CD4-positive, alpha-beta memory T cell (primary cell): Measurements from ENCODE around the gene CCL2. TPM values are rescaled to one million over a fixed set of nuclear protein-coding genes. Genes with fewer than 3 reads are reported as not detected.

ENCODE experiments used
- CTCF ChIA-PET: fragments of 350-600 bp; sonication (Branson Sonifier 250); formaldehyde crosslinking; loops from one replicate; lab custom pipeline; 2021; ENCODE audit warnings: inconsistent platforms; ENCODE audit not compliant: partially characterized antibody; lab: Charles Lee
- POLR2A ChIA-PET: fragments of 350-600 bp; sonication (Branson Sonifier 250); formaldehyde crosslinking; loops from one replicate; lab custom pipeline; 2021; ENCODE audit not compliant: partially characterized antibody; lab: Charles Lee
- DNase-seq, 5 donors: peaks; one replicate each; pipeline versions ENCODE4 v3.0.0 to v3.0.0-alpha.2; 2020 to 2022; ENCODE audit warnings: mixed read lengths in 1 of 5
- H3K27ac ChIP-seq: one replicate; pipeline ENCODE4 v1.7.0; 2013; ENCODE audit warnings: low read depth, low read length
- H3K27me3 ChIP-seq: 2 replicates; pipeline ENCODE4 v1.7.0; 2013; ENCODE audit warnings: mild to moderate bottlenecking, low read length, moderate library complexity; ENCODE audit not compliant: insufficient read depth
- H3K36me3 ChIP-seq: 2 replicates; pipeline ENCODE4 v1.7.0; 2013; ENCODE audit warnings: mild to moderate bottlenecking, low read length, moderate library complexity; ENCODE audit not compliant: insufficient read depth
- H3K4me1 ChIP-seq: 2 replicates; pipeline ENCODE4 v1.7.0; 2013; ENCODE audit warnings: mild to moderate bottlenecking, low read length, moderate library complexity; ENCODE audit not compliant: insufficient read depth
- H3K4me3 ChIP-seq, 2 donors: one replicate each; pipeline ENCODE4 v1.7.0; 2013; ENCODE audit warnings: low read length in 2 of 2, mild to moderate bottlenecking in 1 of 2
- H3K9me3 ChIP-seq, 2 donors: one replicate each; pipeline ENCODE4 v1.7.0; 2013; ENCODE audit warnings: low read length in 2 of 2, control low read depth in 1 of 2; ENCODE audit not compliant: control insufficient read depth in 1 of 2
- H3K27ac Mint-ChIP-seq, 7 donors: one replicate each; pipeline ENCODE4 v1.8.0; 2020 to 2021; ENCODE audit warnings: mixed read lengths in 7 of 7, mild to moderate bottlenecking in 6 of 7, inconsistent platforms in 3 of 7, moderate library complexity in 3 of 7
- H3K27me3 Mint-ChIP-seq, 2 donors: one replicate each; pipeline ENCODE4 v1.8.0; 2020 to 2021; ENCODE audit warnings: mixed read lengths in 2 of 2
- H3K36me3 Mint-ChIP-seq, 2 donors: one replicate each; pipeline ENCODE4 v1.8.0; 2020 to 2021; ENCODE audit warnings: mixed read lengths in 2 of 2, inconsistent platforms in 1 of 2, mild to moderate bottlenecking in 1 of 2
- H3K4me1 Mint-ChIP-seq, 4 donors: one replicate each; pipeline ENCODE4 v1.8.0; 2020 to 2021; ENCODE audit warnings: mixed read lengths in 4 of 4, mild to moderate bottlenecking in 1 of 4
- H3K4me3 Mint-ChIP-seq, 8 donors: one replicate each; pipeline ENCODE4 v1.8.0; 2020 to 2021; ENCODE audit warnings: mixed read lengths in 8 of 8, mild to moderate bottlenecking in 7 of 8, moderate library complexity in 6 of 8, inconsistent platforms in 3 of 8
- H3K9me3 Mint-ChIP-seq, 8 donors: one replicate each; pipeline ENCODE4 v1.8.0; 2020 to 2021; ENCODE audit warnings: mixed read lengths in 8 of 8, mild to moderate bottlenecking in 5 of 8, inconsistent platforms in 3 of 8, moderate library complexity in 1 of 8
- intact Hi-C: fragments of 100-400 bp; cut with micrococcal nuclease; formaldehyde crosslinking; loops from one replicate; pipeline ENCODE4 v1.15.1; 2023
- polyA plus RNA-seq, 2 donors: library from polyadenylated mRNA; unstranded; fragments of 300-500 nt; fragmentation: Illumina TruSeq; gene quantifications; one replicate each; pipeline ENCODE4 v1.2.3, GENCODE V29; 2021
- total RNA-seq, 2 experiments: library from RNA; stranded (reverse); gene quantifications; one replicate each; pipeline ENCODE4 v1.2.3, GENCODE V29; 2021

The CCL2 gene
- total RNA-seq (10 to 100 TPM; 16.7 to 20.7 TPM), polyA plus RNA-seq (not detected)

- H3K36me3 Mint-ChIP-seq = no peaks in the 10 kb centered on the region
- no peaks in the 10 kb centered on the region for H3K9me3 Mint-ChIP-seq
- H3K27ac Mint-ChIP-seq = no peak within 1 kb of the TSS
- no peak within 1 kb of the TSS for H3K27ac ChIP-seq
- DNase-seq = no peak
- no peak within 1 kb of the TSS for H3K4me3 Mint-ChIP-seq
- intact Hi-C loops = no loop called here
- ChIA-PET CTCF (no interaction called here), POLR2A (no interaction called here)
- no peaks in the 10 kb centered on the region for H3K4me1 ChIP-seq
- H3K4me3 ChIP-seq = no peak within 1 kb of the TSS
- no peaks in the 10 kb centered on the region for H3K36me3 ChIP-seq
- no peaks in the 10 kb centered on the region for H3K9me3 ChIP-seq
- peaks cover 0 to 4% (median 0%) of the 10 kb centered on the region in 4 donors for H3K4me1 Mint-ChIP-seq
- H3K27me3 Mint-ChIP-seq = peaks cover 24 to 51% of the 10 kb centered on the region in 2 donors
- no peaks in the 10 kb centered on the region for H3K27me3 ChIP-seq
Measured at GRCh38 chr17:34254651-34255380, at the start of gene CCL2. Gene CCL2, plus strand, starts transcription at chr17:34255285. Its CDS starts 65 bp downstream, at chr17:34255350.

GRCh38 chr17:34205401-34205800, 49.7 kb upstream of the CCL2 start:
- Mint-ChIP-seq H3K27ac (no peak overlapping the region), H3K36me3 (no peaks in the 10 kb centered on the region), H3K9me3 (peaks cover 0 to 4% (median 0%) of the 10 kb centered on the region in 8 donors), H3K4me3 (no peak overlapping the region), H3K4me1 (no peaks in the 10 kb centered on the region), H3K27me3 (peaks cover 0 to 12% of the 10 kb centered on the region in 2 donors)
- DNase-seq = no peak
- H3K27me3 ChIP-seq = no peaks in the 10 kb centered on the region
- H3K27ac ChIP-seq = no peak overlapping the region
- no peaks in the 10 kb centered on the region for H3K36me3 ChIP-seq
- no peak overlapping the region for H3K4me3 ChIP-seq
- ChIA-PET POLR2A (no interaction called here), CTCF (interaction anchor here (1.2 to 2.0 kb wide), 2 partner anchors 10 to 156 kb away, joined by 3 to 4 read pairs; no protein-coding TSS in a partner anchor)
- no peaks in the 10 kb centered on the region for H3K9me3 ChIP-seq
- intact Hi-C loops = no loop called here
- no peaks in the 10 kb centered on the region for H3K4me1 ChIP-seq

GRCh38 chr17:34206569-34206968, 48.5 kb upstream of the CCL2 start:
- Mint-ChIP-seq H3K27ac (no peak overlapping the region), H3K27me3 (peaks cover 0 to 15% of the 10 kb centered on the region in 2 donors), H3K4me3 (no peak overlapping the region), H3K4me1 (no peaks in the 10 kb centered on the region), H3K9me3 (peaks cover 0 to 4% (median 0%) of the 10 kb centered on the region in 8 donors), H3K36me3 (no peaks in the 10 kb centered on the region)
- ChIA-PET CTCF (no interaction called here), POLR2A (no interaction called here)
- H3K4me3 ChIP-seq = no peak overlapping the region
- H3K27me3 ChIP-seq = no peaks in the 10 kb centered on the region
- no peak for DNase-seq
- no peaks in the 10 kb centered on the region for H3K4me1 ChIP-seq
- no peaks in the 10 kb centered on the region for H3K36me3 ChIP-seq
- H3K27ac ChIP-seq = no peak overlapping the region
- H3K9me3 ChIP-seq = no peaks in the 10 kb centered on the region
- intact Hi-C loops = no loop called here

GRCh38 chr17:34207572-34207971, 47.5 kb upstream of the CCL2 start:
- no peak overlapping the region for H3K4me3 Mint-ChIP-seq
- no peaks in the 10 kb centered on the region for H3K4me1 ChIP-seq
- intact Hi-C loops = no loop called here
- CTCF ChIA-PET = interaction anchor here (0.6 kb wide), 1 partner anchor 36 kb away, joined by 3 read pairs; no protein-coding TSS in a partner anchor
- no peaks in the 10 kb centered on the region for H3K27me3 ChIP-seq
- H3K4me3 ChIP-seq = no peak overlapping the region
- peaks cover 0 to 4% (median 0%) of the 10 kb centered on the region in 8 donors for H3K9me3 Mint-ChIP-seq
- no peaks in the 10 kb centered on the region for H3K9me3 ChIP-seq
- no peak for DNase-seq
- no peaks in the 10 kb centered on the region for H3K4me1 Mint-ChIP-seq
- H3K27me3 Mint-ChIP-seq = peaks cover 0 to 15% of the 10 kb centered on the region in 2 donors
- no peak overlapping the region for H3K27ac Mint-ChIP-seq
- H3K36me3 Mint-ChIP-seq = no peaks in the 10 kb centered on the region
- POLR2A ChIA-PET = no interaction called here
- no peaks in the 10 kb centered on the region for H3K36me3 ChIP-seq
- no peak overlapping the region for H3K27ac ChIP-seq

GRCh38 chr17:34218748-34219147, 36.3 kb upstream of the CCL2 start:
- Mint-ChIP-seq H3K36me3 (no peaks in the 10 kb centered on the region), H3K27me3 (peaks cover 35 to 44% of the 10 kb centered on the region in 2 donors), H3K4me1 (no peaks in the 10 kb centered on the region), H3K27ac (no peak overlapping the region), H3K9me3 (peaks cover 0 to 22% (median 6%) of the 10 kb centered on the region in 8 donors), H3K4me3 (no peak overlapping the region)
- Histone ChIP-seq H3K4me1 (no peaks in the 10 kb centered on the region), H3K36me3 (no peaks in the 10 kb centered on the region), H3K27ac (no peak overlapping the region), H3K9me3 (no peaks in the 10 kb centered on the region), H3K27me3 (no peaks in the 10 kb centered on the region), H3K4me3 (no peak overlapping the region)
- intact Hi-C loops = no loop called here
- no peak for DNase-seq
- ChIA-PET CTCF (no interaction called here), POLR2A (no interaction called here)

GRCh38 chr17:34219405-34219804, 35.7 kb upstream of the CCL2 start:
- no peaks in the 10 kb centered on the region for H3K36me3 Mint-ChIP-seq
- H3K9me3 Mint-ChIP-seq = peaks cover 0 to 17% (median 4%) of the 10 kb centered on the region in 8 donors
- H3K27me3 Mint-ChIP-seq = peaks cover 35 to 38% of the 10 kb centered on the region in 2 donors
- ChIA-PET CTCF (no interaction called here), POLR2A (no interaction called here)
- no peak overlapping the region for H3K27ac Mint-ChIP-seq
- Histone ChIP-seq H3K4me3 (no peak overlapping the region), H3K4me1 (no peaks in the 10 kb centered on the region), H3K27me3 (no peaks in the 10 kb centered on the region), H3K9me3 (no peaks in the 10 kb centered on the region), H3K27ac (no peak overlapping the region), H3K36me3 (no peaks in the 10 kb centered on the region)
- no peaks in the 10 kb centered on the region for H3K4me1 Mint-ChIP-seq
- no peak for DNase-seq
- intact Hi-C loops = no loop called here
- no peak overlapping the region for H3K4me3 Mint-ChIP-seq

GRCh38 chr17:34220045-34220751, 34.9 kb upstream of the CCL2 start:
- no peak overlapping the region for H3K27ac ChIP-seq
- no peaks in the 10 kb centered on the region for H3K36me3 ChIP-seq
- H3K4me1 ChIP-seq = no peaks in the 10 kb centered on the region
- Mint-ChIP-seq H3K27me3 (peaks cover 37 to 39% of the 10 kb centered on the region in 2 donors), H3K4me1 (no peaks in the 10 kb centered on the region), H3K27ac (no peak overlapping the region), H3K9me3 (peaks cover 0 to 14% (median 4%) of the 10 kb centered on the region in 8 donors), H3K36me3 (no peaks in the 10 kb centered on the region), H3K4me3 (no peak overlapping the region)
- no peaks in the 10 kb centered on the region for H3K27me3 ChIP-seq
- no peak overlapping the region for H3K4me3 ChIP-seq
- ChIA-PET CTCF (interaction anchor here (1.3 kb wide), 1 partner anchor 20 kb away, joined by 3 read pairs; no protein-coding TSS in a partner anchor), POLR2A (no interaction called here)
- DNase-seq = no peak
- intact Hi-C loops = no loop called here
- H3K9me3 ChIP-seq = no peaks in the 10 kb centered on the region
